HepG2 (cell line): Measurements from ENCODE around the gene SLC2A13. TPM values are rescaled to one million over a fixed set of nuclear protein-coding genes. Genes with fewer than 3 reads are reported as not detected.

ENCODE experiments used
- NCOA5 ChIP-seq: sonication (generic); formaldehyde crosslinking; IDR thresholded peaks from 2 replicates; pipeline ENCODE4 v1.4.0; 2020; ENCODE audit warnings: missing genetic modification reagents
- SETDB1 ChIP-seq: sonication (generic); formaldehyde crosslinking; IDR thresholded peaks from 2 replicates; pipeline ENCODE4 v1.5.1; 2020; ENCODE audit warnings: missing genetic modification reagents, mild to moderate bottlenecking, borderline replicate concordance
- ZNF121 ChIP-seq: sonication (generic); formaldehyde crosslinking; IDR thresholded peaks from 2 replicates; pipeline ENCODE4 v1.5.0; 2020; ENCODE audit warnings: mild to moderate bottlenecking, missing genetic modification reagents
- polyA plus RNA-seq, 8 experiments: library from polyadenylated mRNA; depleted of rRNA in 3 of 8; stranded (reverse) in 7 of 8; unstranded in 1 of 8; fragments of >200 nt; fragmentation: Illumina TruSeq in 4 of 8; extraction: Trizol in 4 of 8; gene quantifications; 2 replicates each; pipeline versions ENCODE4 v1.2.1 to v1.2.3, GENCODE V29; 2011 to 2016; ENCODE audit warnings: low read depth in 4 of 8, missing spikeins in 1 of 8, mixed read lengths in 1 of 8; ENCODE audit not compliant: insufficient read depth in 1 of 8
- total RNA-seq, 5 experiments: library from RNA; depleted of rRNA; stranded (reverse); fragments of >200 nt; fragmentation: Illumina TruSeq; extraction: Trizol; gene quantifications; 2 replicates each; pipeline ENCODE4 v1.2.3, GENCODE V29; 2016; ENCODE audit warnings: low read depth in 1 of 5
- TF ChIP-seq, protein P1 (sequence below): sonication (generic); formaldehyde crosslinking; IDR thresholded peaks from 2 replicates; pipeline ENCODE4 v1.9.0; 2021; ENCODE audit warnings: missing genetic modification reagents, mild to moderate bottlenecking, borderline replicate concordance
- TF ChIP-seq, protein P2 (sequence below): sonication (generic); formaldehyde crosslinking; IDR thresholded peaks from 2 replicates; pipeline ENCODE4 v1.4.0; 2020; ENCODE audit warnings: low read depth, missing genetic modification reagents
- TF ChIP-seq, protein P3 (sequence below): sonication (generic); formaldehyde crosslinking; IDR thresholded peaks from 2 replicates; pipeline ENCODE4 v1.4.0; 2020; ENCODE audit warnings: mild to moderate bottlenecking, missing genetic modification reagents

SLC2A13 gene
- total and polyA plus RNA-seq, 2 of the 13 experiments (the other 11 are each of a cell fraction or from before 2014, with no cell fraction given) = 5.5 to 6.0 TPM

DNA sequence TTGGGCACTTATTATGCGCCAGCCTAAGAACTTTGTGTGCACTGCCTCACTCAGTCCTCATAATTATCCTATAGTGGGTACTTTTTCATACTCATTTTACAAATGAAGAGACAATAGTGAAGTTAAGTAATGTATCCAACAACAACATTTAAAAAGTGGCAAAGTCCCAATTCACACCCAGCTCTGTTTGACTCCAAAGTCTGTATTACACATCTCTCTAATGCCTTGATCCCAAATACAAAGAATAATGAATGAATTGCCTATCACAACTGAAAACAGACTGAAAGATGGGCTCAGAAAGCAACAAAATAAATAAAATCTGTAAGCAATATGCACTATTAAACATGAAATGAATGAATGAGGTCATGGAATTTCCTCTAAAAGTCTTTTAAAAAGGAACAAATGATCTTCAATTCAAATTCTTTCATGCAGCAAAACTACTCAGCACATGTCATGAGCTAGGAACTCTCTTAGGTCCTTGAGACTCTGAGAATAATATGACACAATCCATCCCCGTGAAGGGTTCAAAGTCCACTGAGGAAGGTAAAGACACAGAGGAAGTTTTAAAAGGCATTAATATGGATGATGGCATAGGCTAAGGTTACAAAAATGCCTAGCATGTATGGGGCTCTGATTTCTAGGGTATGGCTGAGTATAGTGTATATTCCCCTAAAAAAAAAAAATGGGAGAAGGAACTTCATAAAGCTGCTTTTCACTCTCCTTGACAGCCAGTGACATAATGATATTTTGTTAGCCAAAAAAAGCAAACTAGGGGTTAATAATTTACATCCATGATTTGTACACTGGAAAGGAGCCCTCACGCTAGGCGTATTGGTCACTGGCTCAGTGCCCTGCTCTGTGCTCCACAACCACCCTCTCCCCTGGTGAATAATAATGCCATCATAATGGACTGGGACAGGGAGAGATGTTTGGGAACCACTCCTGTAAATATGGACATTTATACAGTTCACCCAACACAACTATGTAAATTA lies 103.4 kb downstream of the SLC2A13 start (continued):
- TF ChIP-seq, protein P1, sequence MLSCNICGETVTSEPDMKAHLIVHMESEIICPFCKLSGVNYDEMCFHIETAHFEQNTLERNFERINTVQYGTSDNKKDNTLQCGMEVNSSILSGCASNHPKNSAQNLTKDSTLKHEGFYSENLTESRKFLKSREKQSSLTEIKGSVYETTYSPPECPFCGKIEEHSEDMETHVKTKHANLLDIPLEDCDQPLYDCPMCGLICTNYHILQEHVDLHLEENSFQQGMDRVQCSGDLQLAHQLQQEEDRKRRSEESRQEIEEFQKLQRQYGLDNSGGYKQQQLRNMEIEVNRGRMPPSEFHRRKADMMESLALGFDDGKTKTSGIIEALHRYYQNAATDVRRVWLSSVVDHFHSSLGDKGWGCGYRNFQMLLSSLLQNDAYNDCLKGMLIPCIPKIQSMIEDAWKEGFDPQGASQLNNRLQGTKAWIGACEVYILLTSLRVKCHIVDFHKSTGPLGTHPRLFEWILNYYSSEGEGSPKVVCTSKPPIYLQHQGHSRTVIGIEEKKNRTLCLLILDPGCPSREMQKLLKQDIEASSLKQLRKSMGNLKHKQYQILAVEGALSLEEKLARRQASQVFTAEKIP = no peak
- TF ChIP-seq NCOA5 (CRISPR knock-in tag) (no peak), SETDB1 (CRISPR knock-in tag) (no peak), ZNF121 (CRISPR knock-in tag) (no peak)
- TF ChIP-seq, protein P2, sequence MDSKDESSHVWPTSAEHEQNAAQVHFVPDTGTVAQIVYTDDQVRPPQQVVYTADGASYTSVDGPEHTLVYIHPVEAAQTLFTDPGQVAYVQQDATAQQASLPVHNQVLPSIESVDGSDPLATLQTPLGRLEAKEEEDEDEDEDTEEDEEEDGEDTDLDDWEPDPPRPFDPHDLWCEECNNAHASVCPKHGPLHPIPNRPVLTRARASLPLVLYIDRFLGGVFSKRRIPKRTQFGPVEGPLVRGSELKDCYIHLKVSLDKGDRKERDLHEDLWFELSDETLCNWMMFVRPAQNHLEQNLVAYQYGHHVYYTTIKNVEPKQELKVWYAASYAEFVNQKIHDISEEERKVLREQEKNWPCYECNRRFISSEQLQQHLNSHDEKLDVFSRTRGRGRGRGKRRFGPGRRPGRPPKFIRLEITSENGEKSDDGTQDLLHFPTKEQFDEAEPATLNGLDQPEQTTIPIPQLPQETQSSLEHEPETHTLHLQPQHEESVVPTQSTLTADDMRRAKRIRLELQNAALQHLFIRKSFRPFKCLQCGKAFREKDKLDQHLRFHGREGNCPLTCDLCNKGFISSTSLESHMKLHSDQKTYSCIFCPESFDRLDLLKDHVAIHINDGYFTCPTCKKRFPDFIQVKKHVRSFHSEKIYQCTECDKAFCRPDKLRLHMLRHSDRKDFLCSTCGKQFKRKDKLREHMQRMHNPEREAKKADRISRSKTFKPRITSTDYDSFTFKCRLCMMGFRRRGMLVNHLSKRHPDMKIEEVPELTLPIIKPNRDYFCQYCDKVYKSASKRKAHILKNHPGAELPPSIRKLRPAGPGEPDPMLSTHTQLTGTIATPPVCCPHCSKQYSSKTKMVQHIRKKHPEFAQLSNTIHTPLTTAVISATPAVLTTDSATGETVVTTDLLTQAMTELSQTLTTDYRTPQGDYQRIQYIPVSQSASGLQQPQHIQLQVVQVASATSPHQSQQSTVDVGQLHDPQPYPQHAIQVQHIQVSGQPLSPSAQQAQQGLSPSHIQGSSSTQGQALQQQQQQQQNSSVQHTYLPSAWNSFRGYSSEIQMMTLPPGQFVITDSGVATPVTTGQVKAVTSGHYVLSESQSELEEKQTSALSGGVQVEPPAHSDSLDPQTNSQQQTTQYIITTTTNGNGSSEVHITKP (CRISPR knock-in tag) = no peak
- TF ChIP-seq, protein P3, sequence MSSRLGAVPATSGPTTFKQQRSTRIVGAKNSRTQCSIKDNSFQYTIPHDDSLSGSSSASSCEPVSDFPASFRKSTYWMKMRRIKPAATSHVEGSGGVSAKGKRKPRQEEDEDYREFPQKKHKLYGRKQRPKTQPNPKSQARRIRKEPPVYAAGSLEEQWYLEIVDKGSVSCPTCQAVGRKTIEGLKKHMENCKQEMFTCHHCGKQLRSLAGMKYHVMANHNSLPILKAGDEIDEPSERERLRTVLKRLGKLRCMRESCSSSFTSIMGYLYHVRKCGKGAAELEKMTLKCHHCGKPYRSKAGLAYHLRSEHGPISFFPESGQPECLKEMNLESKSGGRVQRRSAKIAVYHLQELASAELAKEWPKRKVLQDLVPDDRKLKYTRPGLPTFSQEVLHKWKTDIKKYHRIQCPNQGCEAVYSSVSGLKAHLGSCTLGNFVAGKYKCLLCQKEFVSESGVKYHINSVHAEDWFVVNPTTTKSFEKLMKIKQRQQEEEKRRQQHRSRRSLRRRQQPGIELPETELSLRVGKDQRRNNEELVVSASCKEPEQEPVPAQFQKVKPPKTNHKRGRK (CRISPR knock-in tag) = no peak
